Measurements from ENCODE around the gene PLCH1. TPM values are rescaled to one million over a fixed set of nuclear protein-coding genes. Genes with fewer than 3 reads are reported as not detected.

The PLCH1 gene
- total and polyA plus RNA-seq, 2 of the 8 experiments (the other 6 are each of a cell fraction or from before 2014, with no cell fraction given) = 5.8 to 17.2 TPM

GRCh38 chr3:155535098-155535497 is 209.8 kb downstream of the PLCH1 start:
- Histone ChIP-seq H2BK120ac (replicated peaks; ENCODE audit: low read depth, low read length) (no peak overlapping the region), H4K20me1 (replicated peaks in 1 of 2; ENCODE audit: control insufficient read depth in 1 of 2, insufficient read depth in 2 of 2, low read length in 2 of 2) (no peaks in the 10 kb centered on the region)
- TF ChIP-seq, protein P1, sequence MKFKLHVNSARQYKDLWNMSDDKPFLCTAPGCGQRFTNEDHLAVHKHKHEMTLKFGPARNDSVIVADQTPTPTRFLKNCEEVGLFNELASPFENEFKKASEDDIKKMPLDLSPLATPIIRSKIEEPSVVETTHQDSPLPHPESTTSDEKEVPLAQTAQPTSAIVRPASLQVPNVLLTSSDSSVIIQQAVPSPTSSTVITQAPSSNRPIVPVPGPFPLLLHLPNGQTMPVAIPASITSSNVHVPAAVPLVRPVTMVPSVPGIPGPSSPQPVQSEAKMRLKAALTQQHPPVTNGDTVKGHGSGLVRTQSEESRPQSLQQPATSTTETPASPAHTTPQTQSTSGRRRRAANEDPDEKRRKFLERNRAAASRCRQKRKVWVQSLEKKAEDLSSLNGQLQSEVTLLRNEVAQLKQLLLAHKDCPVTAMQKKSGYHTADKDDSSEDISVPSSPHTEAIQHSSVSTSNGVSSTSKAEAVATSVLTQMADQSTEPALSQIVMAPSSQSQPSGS (IDR thresholded peaks at IDR 0.05; ENCODE audit: low read length) = no peak
- no peak for TF ChIP-seq SAP30 (IDR thresholded peaks at IDR 0.05; ENCODE audit: insufficient read depth, insufficient replicate concordance, low read length)
- TF ChIP-seq ASH2L (IDR thresholded peaks at IDR 0.05; ENCODE audit: low read length) = no peak
- no peak for TF ChIP-seq PHF8 (conservative IDR thresholded peaks at IDR 0.05; ENCODE audit: low read depth, low read length)
- TF ChIP-seq, protein P2, sequence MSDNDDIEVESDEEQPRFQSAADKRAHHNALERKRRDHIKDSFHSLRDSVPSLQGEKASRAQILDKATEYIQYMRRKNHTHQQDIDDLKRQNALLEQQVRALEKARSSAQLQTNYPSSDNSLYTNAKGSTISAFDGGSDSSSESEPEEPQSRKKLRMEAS (IDR thresholded peaks at IDR 0.05) = no peak
- TF ChIP-seq FOSL1 (IDR thresholded peaks at IDR 0.05; ENCODE audit: insufficient read depth, low read depth, low read length) = no peak
- TF ChIP-seq CEBPB (IDR thresholded peaks at IDR 0.05; ENCODE audit: low read depth, low read length) = no peak
- no peak for TF ChIP-seq SIX5 (IDR thresholded peaks at IDR 0.05; ENCODE audit: low read depth, low read length)
- TF ChIP-seq TAF7 (optimal IDR thresholded peaks at IDR 0.05; ENCODE audit: borderline replicate concordance, low read depth, low read length) = no peak
- TF ChIP-seq BCL11A (IDR thresholded peaks at IDR 0.05; ENCODE audit: low read depth in 2 of 2, low read length in 2 of 2) = no peak
- no peak for TF ChIP-seq TAF1 (IDR thresholded peaks at IDR 0.05; ENCODE audit: low read depth, low read length)
- no peak for TF ChIP-seq KDM5A (IDR thresholded peaks at IDR 0.05; ENCODE audit: low read length)
- TF ChIP-seq CBX8 (IDR thresholded peaks at IDR 0.05; ENCODE audit: borderline replicate concordance, low read depth, low read length) = no peak

More at GRCh38 chr3:155535098-155535497, 209.8 kb downstream of the PLCH1 start:
- Histone ChIP-seq H3K36me3 (ENCODE audit: control insufficient read depth in 2 of 4, insufficient read depth in 4 of 4, low read length in 3 of 4) (peaks cover 0 to 6% (median 3%) of the 10 kb centered on the region in 4 experiments; a peak in 2 of 8 replicates), H4K5ac (ENCODE audit: insufficient read length, low read depth, low read length) (no peak overlapping the region), H3K18ac (ENCODE audit: extremely low read depth, low read length) (no peak overlapping the region; the same call in 1 of the 2 replicates), H3K23ac (ENCODE audit: insufficient read length) (no peak overlapping the region), H3K79me2 (ENCODE audit: control insufficient read depth in 1 of 2, insufficient read depth in 2 of 2, low read length in 2 of 2) (no peaks in the 10 kb centered on the region), H3K4me3 (ENCODE audit: extremely low read depth in 1 of 4, insufficient read depth in 2 of 4, low read depth in 3 of 4, low read length in 4 of 4) (no peak overlapping the region), H3K27ac (ENCODE audit: low read depth, low read length) (no peak overlapping the region), H2BK5ac (ENCODE audit: low read depth, low read length) (0 out of 2 replicates have a peak overlapping the region, but pooled peaks have one; percentile 35), H3K4me1 (replicated peaks in 1 of 4; ENCODE audit: control insufficient read depth in 3 of 4, insufficient read depth in 4 of 4, low read length in 3 of 4) (no peaks in the 10 kb centered on the region), H3K9ac (replicated peaks in 1 of 4; ENCODE audit: extremely low read depth in 1 of 4, low read depth in 3 of 4, low read length in 3 of 4) (no peak overlapping the region), H2AK5ac (ENCODE audit: low read depth, low read length) (no peak overlapping the region), H2BK12ac (ENCODE audit: low read depth, low read length) (no peak overlapping the region), H3K4ac (replicated peaks; ENCODE audit: insufficient read length, low read depth, low read length) (no peak overlapping the region), H3K56ac (replicated peaks; ENCODE audit: insufficient read length, low read depth, low read length) (no peak overlapping the region), H3K9me3 (ENCODE audit: insufficient read depth in 2 of 2, low read depth in 1 of 2, low read length in 1 of 2) (peaks cover 0 to 3% of the 10 kb centered on the region in 2 experiments; a peak in 2 of 4 replicates), H3K23me2 (ENCODE audit: low read depth, low read length) (no peaks in the 10 kb centered on the region), H3K79me1 (ENCODE audit: low read depth, low read length) (no peaks in the 10 kb centered on the region), H4K8ac (ENCODE audit: extremely low read depth, insufficient read depth, low read length) (no peak overlapping the region), H3K14ac (ENCODE audit: insufficient read length) (no peak overlapping the region), H3K4me2 (ENCODE audit: insufficient read depth in 1 of 2, low read depth in 2 of 2, low read length in 2 of 2) (no peak overlapping the region), H4K91ac (replicated peaks; ENCODE audit: insufficient read length, low read length) (no peak overlapping the region), H2AFZ (ENCODE audit: low read length) (no peak overlapping the region), H2BK15ac (ENCODE audit: low read length) (no peak overlapping the region), H2BK20ac (ENCODE audit: low read length) (no peak overlapping the region), H3K27me3 (replicated peaks in 1 of 4; ENCODE audit: control insufficient read depth in 3 of 4, extremely low read depth in 1 of 4, insufficient read depth in 3 of 4, low read length in 3 of 4) (no peaks in the 10 kb centered on the region)
- DNase-seq (ENCODE audit: low read depth in 1 of 2, low spot score in 2 of 2) = no peak
- no peak for FAIRE-seq
- 96% methylated on average over 3 of the region's 3 CpGs; no CpG with 5 or more reads in 1 of the 2 experiments for WGBS, 2 experiments (ENCODE audit: extremely low coverage in 1 of 2, insufficient coverage in 1 of 2, insufficient read length in 1 of 2, insufficient replicate concordance in 2 of 2, low coverage in 1 of 2, low lambda C conversion rate in 2 of 2, missing lambda C conversion rate in 1 of 2)
- POLR2A ChIA-PET (ENCODE audit: partially characterized antibody) = no interaction called here
- CTCF ChIA-PET (ENCODE audit: partially characterized antibody) = no interaction called here

All from H1 (cell line).